GM12801 (cell line): ENCODE measurements around the gene FOXO1.

Source experiments
- TF ChIP-seq, protein P1 (sequence below): IDR thresholded peaks from one replicate; pipeline ENCODE4 v1.5.1; 2011; ENCODE audit warnings: control low read depth; ENCODE audit not compliant: insufficient read length; ENCODE audit errors: extremely low read depth

Gene FOXO1

DNA sequence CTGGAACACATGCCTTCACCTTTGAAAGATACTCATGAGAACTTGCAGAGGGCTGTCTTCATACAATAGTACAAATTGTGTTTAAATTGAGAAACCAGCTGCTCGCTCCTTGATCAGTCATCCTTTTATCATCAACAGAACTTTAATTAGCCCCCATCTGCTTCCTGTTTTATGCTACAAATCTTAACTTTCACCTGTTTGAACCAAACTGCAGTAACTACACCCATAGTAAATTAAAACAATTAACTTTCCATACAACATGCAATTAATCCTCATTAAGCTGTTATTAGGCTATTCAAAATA lies 85.2 kb downstream of the FOXO1 start:
- TF ChIP-seq, protein P1, sequence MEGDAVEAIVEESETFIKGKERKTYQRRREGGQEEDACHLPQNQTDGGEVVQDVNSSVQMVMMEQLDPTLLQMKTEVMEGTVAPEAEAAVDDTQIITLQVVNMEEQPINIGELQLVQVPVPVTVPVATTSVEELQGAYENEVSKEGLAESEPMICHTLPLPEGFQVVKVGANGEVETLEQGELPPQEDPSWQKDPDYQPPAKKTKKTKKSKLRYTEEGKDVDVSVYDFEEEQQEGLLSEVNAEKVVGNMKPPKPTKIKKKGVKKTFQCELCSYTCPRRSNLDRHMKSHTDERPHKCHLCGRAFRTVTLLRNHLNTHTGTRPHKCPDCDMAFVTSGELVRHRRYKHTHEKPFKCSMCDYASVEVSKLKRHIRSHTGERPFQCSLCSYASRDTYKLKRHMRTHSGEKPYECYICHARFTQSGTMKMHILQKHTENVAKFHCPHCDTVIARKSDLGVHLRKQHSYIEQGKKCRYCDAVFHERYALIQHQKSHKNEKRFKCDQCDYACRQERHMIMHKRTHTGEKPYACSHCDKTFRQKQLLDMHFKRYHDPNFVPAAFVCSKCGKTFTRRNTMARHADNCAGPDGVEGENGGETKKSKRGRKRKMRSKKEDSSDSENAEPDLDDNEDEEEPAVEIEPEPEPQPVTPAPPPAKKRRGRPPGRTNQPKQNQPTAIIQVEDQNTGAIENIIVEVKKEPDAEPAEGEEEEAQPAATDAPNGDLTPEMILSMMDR: no peak

DNA sequence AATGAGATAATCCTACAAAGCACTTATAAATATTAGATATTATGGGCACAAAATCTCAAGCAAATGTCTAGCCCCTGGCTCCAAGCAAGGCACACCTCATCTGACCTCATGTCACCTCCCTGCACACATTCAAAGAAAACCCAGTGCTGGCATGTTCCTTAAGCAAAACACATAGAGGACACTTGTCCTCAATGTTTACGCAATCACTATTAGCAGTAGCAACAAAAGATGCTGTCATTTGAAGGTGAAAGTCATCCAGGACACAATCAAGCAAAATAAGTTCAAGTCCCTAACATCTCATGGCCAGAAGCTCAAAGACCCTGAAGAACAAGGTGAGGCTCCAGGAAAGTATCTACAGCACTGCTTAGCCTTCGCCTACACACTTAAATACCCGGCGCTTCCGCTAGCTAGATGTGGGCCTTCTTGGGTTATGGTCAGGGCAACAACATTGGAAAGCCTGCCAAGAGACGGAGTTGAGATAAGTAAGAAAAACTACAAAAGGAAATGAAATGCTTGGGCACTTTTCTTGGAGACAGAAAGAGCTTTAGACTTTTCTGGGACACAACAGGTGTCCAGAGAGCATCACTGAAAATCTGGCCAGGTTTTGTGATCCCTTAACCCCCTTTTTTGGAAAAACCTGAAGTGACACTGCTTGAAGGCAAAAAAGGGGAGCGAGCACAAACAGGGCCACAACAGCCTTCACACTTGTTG lies 85.7 kb downstream of the FOXO1 start:
- TF ChIP-seq, protein P1: no peak

DNA sequence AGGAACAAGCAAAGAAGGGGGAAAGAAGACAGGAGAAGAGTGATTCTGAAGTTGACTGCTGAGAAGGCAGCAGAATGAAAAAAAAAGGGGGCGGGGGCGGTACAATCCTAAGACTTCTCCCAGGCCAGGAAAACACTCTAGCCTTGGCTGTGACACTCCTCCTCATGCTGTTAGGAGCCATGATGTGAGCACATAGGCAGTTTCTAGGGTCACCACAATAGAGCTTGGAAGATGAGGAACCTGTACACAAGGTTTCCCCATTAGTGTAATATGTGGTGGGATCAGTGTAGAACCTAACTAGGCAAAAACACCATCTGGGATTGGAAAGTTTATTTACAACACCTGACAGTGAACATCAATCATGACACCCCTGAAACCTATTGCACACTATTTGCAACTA lies 86.9 kb downstream of the FOXO1 start:
- TF ChIP-seq, protein P1: no peak

DNA sequence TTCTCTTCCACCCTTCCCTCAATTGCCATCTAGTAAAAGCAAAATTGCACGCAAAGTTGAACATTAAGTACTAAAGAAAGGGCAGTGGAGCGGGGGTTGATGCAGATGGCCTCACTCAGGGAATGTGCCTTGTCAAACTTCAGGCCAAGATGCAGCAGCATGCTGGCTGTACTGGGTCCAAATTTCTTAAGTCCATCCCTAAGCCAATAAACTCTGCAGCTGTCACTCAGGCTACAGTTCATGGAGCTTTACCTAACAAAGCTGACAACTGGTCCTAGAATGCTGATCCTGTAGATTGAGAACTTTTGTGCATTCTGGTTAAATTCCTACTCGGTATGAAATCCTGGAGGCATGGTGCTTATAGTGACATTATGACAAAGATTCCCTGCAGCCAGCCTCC lies 88.4 kb downstream of the FOXO1 start:
- TF ChIP-seq, protein P1: no peak

DNA sequence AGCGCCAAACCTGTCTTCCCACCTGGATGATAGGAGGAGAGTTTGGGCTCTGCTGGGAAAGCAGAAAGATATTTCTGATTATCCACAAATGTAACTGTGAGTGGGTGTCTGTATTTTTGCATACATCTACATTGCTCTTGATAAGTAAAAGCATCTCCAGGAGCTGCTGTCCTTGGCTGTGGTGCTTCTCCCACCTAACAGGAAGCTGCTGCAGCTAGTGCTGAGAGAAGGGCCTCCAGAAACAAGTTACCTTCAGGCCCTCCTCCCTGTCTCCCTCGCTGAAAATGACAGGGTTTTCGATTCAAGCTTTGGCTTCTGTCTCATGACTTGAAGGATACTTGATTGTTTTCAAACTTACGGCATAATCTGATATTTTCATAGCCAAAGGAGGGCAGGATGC lies 90.1 kb downstream of the FOXO1 start:
- TF ChIP-seq, protein P1: no peak

DNA sequence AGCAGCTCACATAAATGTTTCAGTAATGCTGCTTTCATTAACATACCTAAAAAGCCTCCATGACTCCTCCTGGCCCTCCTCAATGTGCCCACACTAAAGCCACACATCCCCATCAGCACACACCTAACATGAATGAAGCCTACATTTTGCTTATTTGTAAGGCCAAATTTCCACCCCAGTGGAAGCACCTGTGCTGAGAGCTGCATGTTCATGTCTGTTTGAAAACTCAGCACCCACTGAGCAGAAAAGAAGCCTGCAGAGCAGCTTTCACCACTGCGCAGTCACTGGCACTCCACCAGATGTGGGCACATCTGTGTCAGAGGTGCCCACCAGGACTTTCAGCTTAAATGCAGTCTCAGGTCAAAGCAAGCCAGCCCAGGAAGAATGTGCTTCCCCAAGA lies 93.5 kb downstream of the FOXO1 start:
- TF ChIP-seq, protein P1: no peak

DNA sequence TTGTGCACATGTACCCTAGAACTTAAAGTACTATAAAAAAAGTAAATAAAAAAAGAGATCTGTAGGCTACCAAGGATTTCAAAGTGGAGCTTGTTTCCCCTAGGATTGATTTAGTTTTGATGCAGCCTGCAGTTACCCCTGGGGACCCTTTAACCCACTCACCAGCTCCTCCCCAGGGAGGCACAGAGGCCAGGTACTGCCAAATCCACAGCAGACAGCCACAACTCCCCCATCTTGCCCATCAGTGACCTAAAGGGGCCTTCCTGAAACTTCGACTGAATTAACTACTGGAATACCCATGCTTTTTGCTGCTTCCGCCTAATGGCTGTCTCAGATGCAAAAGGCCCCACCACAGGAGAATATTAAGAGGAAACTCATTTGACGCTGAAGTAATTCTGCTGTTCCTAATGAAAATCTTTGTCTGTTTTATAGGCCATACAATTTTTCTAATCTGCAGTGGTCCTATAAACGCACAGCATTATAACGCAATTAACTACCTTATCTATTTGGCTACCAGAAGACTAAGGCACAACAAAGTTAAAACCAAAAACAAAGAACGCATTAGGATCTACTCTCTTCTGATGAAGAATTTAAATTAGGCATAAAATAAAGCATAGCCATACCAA lies 95.0 kb downstream of the FOXO1 start:
- TF ChIP-seq, protein P1: no peak
